Epithelial cell of proximal tubule (primary cell): ENCODE data around the gene DDOST. TPM values are rescaled to one million over a fixed set of nuclear protein-coding genes. Genes with fewer than 3 reads are reported as not detected.

Experiments
- DNase-seq: peaks from one replicate; pipeline ENCODE4 v3.0.0-alpha.2; 2011; ENCODE audit warnings: low read depth
- H3K4me3 ChIP-seq: 2 replicates; pipeline ENCODE4 v1.5.1; 2011; ENCODE audit warnings: low read depth, mild to moderate bottlenecking, low read length
- CTCF ChIP-seq: conservative IDR thresholded peaks from 2 replicates; pipeline ENCODE4 v1.5.1; 2012; ENCODE audit warnings: low read depth, mild to moderate bottlenecking, low read length
- total RNA-seq: library from RNA; depleted of rRNA; stranded (reverse); fragments of >200 nt; gene quantifications from 2 replicates; pipeline ENCODE4 v1.2.3, GENCODE V29; 2015

DDOST gene
- total RNA-seq, 1 donor from 2014 or later, result 191 TPM

GRCh38 chr1:20652300-20652699 lies 8.9 kb downstream of the DDOST start:
- DNase-seq, result no peak
- no peak overlapping the region for H3K4me3 ChIP-seq
- TF ChIP-seq CTCF, result no peak

GRCh38 chr1:20648946-20649345 lies 12.2 kb downstream of the DDOST start:
- TF ChIP-seq CTCF, result no peak
- no peak overlapping the region for H3K4me3 ChIP-seq
- no peak for DNase-seq

GRCh38 chr1:20648438-20648837 lies 12.7 kb downstream of the DDOST start:
- no peak for TF ChIP-seq CTCF
- no peak overlapping the region for H3K4me3 ChIP-seq
- no peak for DNase-seq

GRCh38 chr1:20645414-20645813 lies 15.8 kb downstream of the DDOST start:
- TF ChIP-seq CTCF, result no peak
- H3K4me3 ChIP-seq, result no peak overlapping the region
- DNase-seq, result no peak

- no peak for DNase-seq
- H3K4me3 ChIP-seq, result no peak overlapping the region
- TF ChIP-seq CTCF, result no peak
Observed at GRCh38 chr1:20644416-20644815, 16.8 kb downstream of the DDOST start.

- TF ChIP-seq CTCF, result no peak
- no peak for DNase-seq
- no peak overlapping the region for H3K4me3 ChIP-seq
Observed at GRCh38 chr1:20643080-20643479, 18.1 kb downstream of the DDOST start.

GRCh38 chr1:20641975-20642374 lies 19.2 kb downstream of the DDOST start:
- no peak for DNase-seq
- no peak overlapping the region for H3K4me3 ChIP-seq
- TF ChIP-seq CTCF, result no peak
